ENCODE data around the gene TEX22.
A peak's percentile ranks its signal among the peaks of the same experiment; 100 is the strongest.

TEX22 gene

GRCh38 chr14:105388110-105388951 is 10.0 kb upstream of the TEX22 start:
- TF ChIP-seq CTCF (IDR thresholded peaks at IDR 0.05), result no peak
- H3K36me3 ChIP-seq, result peaks cover 21 to 80% (median 43%) of the 10 kb centered on the region in 3 donors
- no peak for DNase-seq
- H3K4me1 ChIP-seq, result peaks cover 0 to 16% (median 0%) of the 10 kb centered on the region in 4 donors
- intact Hi-C loops (cut with DNase I; ENCODE audit: low total_unique reads), result no loop called here
- no peaks in the 10 kb centered on the region for H3K9me3 ChIP-seq
- no peaks in the 10 kb centered on the region for H3K27me3 ChIP-seq
- no peak overlapping the region for H3K27ac ChIP-seq
- no peak overlapping the region for H3K4me3 ChIP-seq

GRCh38 chr14:105388976-105389375 is 9.4 kb upstream of the TEX22 start:
- H3K36me3 ChIP-seq, result peaks cover 18 to 77% (median 38%) of the 10 kb centered on the region in 3 donors
- no peaks in the 10 kb centered on the region for H3K9me3 ChIP-seq
- no peaks in the 10 kb centered on the region for H3K27me3 ChIP-seq
- TF ChIP-seq CTCF (IDR thresholded peaks at IDR 0.05), result no peak
- DNase-seq, result no peak
- H3K27ac ChIP-seq, result peak overlapping the region in 1 of 2 donors; percentile 4
- H3K4me3 ChIP-seq, result no peak overlapping the region
- intact Hi-C loops (cut with DNase I; ENCODE audit: low total_unique reads), result no loop called here
- peaks cover 0 to 16% (median 0%) of the 10 kb centered on the region in 4 donors for H3K4me1 ChIP-seq

GRCh38 chr14:105389534-105389933 is 8.8 kb upstream of the TEX22 start:
- Histone ChIP-seq H3K4me1 (peaks cover 0 to 16% (median 0%) of the 10 kb centered on the region in 4 donors), H3K27ac (peak overlapping the region in 1 of 2 donors; percentile 4), H3K9me3 (no peaks in the 10 kb centered on the region), H3K27me3 (no peaks in the 10 kb centered on the region), H3K4me3 (no peak overlapping the region), H3K36me3 (peaks cover 14 to 77% (median 35%) of the 10 kb centered on the region in 3 donors)
- intact Hi-C loops (cut with DNase I; ENCODE audit: low total_unique reads), result no loop called here
- DNase-seq, result no peak
- no peak for TF ChIP-seq CTCF (IDR thresholded peaks at IDR 0.05)

- H3K27me3 ChIP-seq, result no peaks in the 10 kb centered on the region
- peak in 1 of 2 donors; percentile 46 for DNase-seq
- H3K36me3 ChIP-seq, result peaks cover 7 to 77% (median 34%) of the 10 kb centered on the region in 3 donors
- H3K27ac ChIP-seq, result peak overlapping the region in 1 of 2 donors; percentile 4
- H3K4me3 ChIP-seq, result no peak overlapping the region
- intact Hi-C loops (cut with DNase I; ENCODE audit: low total_unique reads), result no loop called here
- H3K9me3 ChIP-seq, result no peaks in the 10 kb centered on the region
- TF ChIP-seq CTCF (IDR thresholded peaks at IDR 0.05), result no peak
- H3K4me1 ChIP-seq, result peaks cover 0 to 16% (median 0%) of the 10 kb centered on the region in 4 donors
Observed at GRCh38 chr14:105389976-105390848, 8.1 kb upstream of the TEX22 start.

- Histone ChIP-seq H3K4me1 (peaks cover 0 to 16% (median 0%) of the 10 kb centered on the region in 4 donors), H3K27ac (no peak overlapping the region), H3K9me3 (no peaks in the 10 kb centered on the region), H3K36me3 (peaks cover 6 to 69% (median 30%) of the 10 kb centered on the region in 3 donors), H3K4me3 (no peak overlapping the region), H3K27me3 (no peaks in the 10 kb centered on the region)
- TF ChIP-seq CTCF (IDR thresholded peaks at IDR 0.05), result no peak
- DNase-seq, result no peak
- intact Hi-C loops (cut with DNase I; ENCODE audit: low total_unique reads), result no loop called here
Observed at GRCh38 chr14:105390849-105391500, 7.4 kb upstream of the TEX22 start.
